IPS DF 4.7 (cell line): ENCODE measurements around the gene NR6A1.
"Not testable (repeated sequence)": the region's sequence is repeated elsewhere in the genome, so short reads cannot be mapped to it uniquely, and the experiment has no call there.

Source experiments
- DNase-seq: peaks from one replicate; pipeline ENCODE4 v3.0.0-alpha.2; 2013; ENCODE audit warnings: low spot score; ENCODE audit errors: extremely low read depth

Gene NR6A1

GRCh38 chr9:124760719-124761118, 10.4 kb downstream of the NR6A1 start:
- no peak for DNase-seq

GRCh38 chr9:124759327-124759726, 11.8 kb downstream of the NR6A1 start:
- DNase-seq, result no peak

- DNase-seq, result no peak
These were observed 12.4 kb downstream of the NR6A1 start for GRCh38 chr9:124758691-124759090.

GRCh38 chr9:124758061-124758460, 13.1 kb downstream of the NR6A1 start:
- DNase-seq, result no peak

GRCh38 chr9:124757616-124758015, 13.5 kb downstream of the NR6A1 start:
- no peak for DNase-seq

GRCh38 chr9:124756011-124756410, 15.1 kb downstream of the NR6A1 start:
- DNase-seq, result no peak

- DNase-seq, result no peak
These were observed 16.1 kb downstream of the NR6A1 start for GRCh38 chr9:124755061-124755460.

GRCh38 chr9:124754289-124754688, 16.8 kb downstream of the NR6A1 start:
- DNase-seq, result no peak

- no peak for DNase-seq
These were observed 18.1 kb downstream of the NR6A1 start for GRCh38 chr9:124752967-124753366.

GRCh38 chr9:124749781-124750180, 21.3 kb downstream of the NR6A1 start:
- no peak for DNase-seq

- DNase-seq, result no peak
These were observed 21.8 kb downstream of the NR6A1 start for GRCh38 chr9:124749284-124749683.

- no peak for DNase-seq
These were observed 24.0 kb downstream of the NR6A1 start for GRCh38 chr9:124747065-124747464.

- DNase-seq, result no peak
These were observed 27.3 kb downstream of the NR6A1 start for GRCh38 chr9:124743686-124744348.

GRCh38 chr9:124742940-124743339, 28.2 kb downstream of the NR6A1 start:
- no peak for DNase-seq

- no peak for DNase-seq
These were observed 29.4 kb downstream of the NR6A1 start for GRCh38 chr9:124741662-124742061.

- DNase-seq, result no peak
These were observed 30.0 kb downstream of the NR6A1 start for GRCh38 chr9:124741149-124741548.

- no peak for DNase-seq
These were observed 31.8 kb downstream of the NR6A1 start for GRCh38 chr9:124739360-124739759.

GRCh38 chr9:124738075-124738474, 33.0 kb downstream of the NR6A1 start:
- not testable (repeated sequence) for DNase-seq

GRCh38 chr9:124735121-124735520, 36.0 kb downstream of the NR6A1 start:
- no peak for DNase-seq

GRCh38 chr9:124734741-124735083, 36.4 kb downstream of the NR6A1 start:
- not testable (repeated sequence) for DNase-seq

GRCh38 chr9:124733964-124734740, 37.0 kb downstream of the NR6A1 start:
- no peak for DNase-seq

- DNase-seq, result no peak
These were observed 40.3 kb downstream of the NR6A1 start for GRCh38 chr9:124730772-124731171.

- no peak for DNase-seq
These were observed 44.2 kb downstream of the NR6A1 start for GRCh38 chr9:124726886-124727285.
